ENCODE data around the gene GSE1. TPM values are rescaled to one million over a fixed set of nuclear protein-coding genes. Genes with fewer than 3 reads are reported as not detected.

GSE1 gene
- total and polyA plus RNA-seq, 5 donors from 2014 or later: 0.38 to 17.1 (median 0.55) TPM

DNA sequence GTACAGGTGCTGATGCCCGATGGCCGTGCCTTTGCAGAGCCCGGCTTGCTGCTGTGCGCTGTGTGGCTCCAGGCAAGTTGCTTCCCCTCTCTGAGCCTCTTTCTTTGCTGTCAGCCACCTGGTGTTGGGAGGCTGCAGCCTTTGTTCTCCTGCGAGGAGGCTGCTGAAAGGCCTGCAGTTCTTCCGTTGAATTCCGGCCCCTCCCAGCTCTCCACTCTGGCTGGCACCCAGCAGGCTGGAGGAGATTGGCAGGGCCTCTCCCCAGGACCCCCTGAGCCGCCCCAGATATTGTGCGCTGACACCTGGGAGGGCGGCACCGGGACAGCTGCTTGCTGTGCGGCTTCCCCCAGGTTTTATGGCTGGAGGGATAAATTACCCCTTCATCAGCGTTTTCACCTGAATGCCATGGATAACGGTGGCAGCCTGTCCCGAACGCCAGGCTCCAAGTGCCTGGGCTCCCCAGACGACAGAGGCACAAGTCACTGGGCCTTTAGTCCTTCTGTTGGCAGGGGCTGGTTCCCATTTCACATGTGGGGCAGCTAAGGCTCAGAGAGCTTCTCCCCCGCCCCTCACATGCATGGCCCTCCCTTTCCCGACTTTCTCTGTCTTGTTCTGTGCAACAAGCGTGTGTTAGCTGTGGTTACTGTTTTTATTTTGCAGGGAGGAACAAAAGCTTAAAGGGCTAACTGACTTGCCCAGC, 35.1 kb upstream of the GSE1 start:
- ATAC-seq (ENCODE audit: low read depth in 2 of 2) (no peak), DNase-seq (no peak)
- Histone ChIP-seq H3K27ac (ENCODE audit: insufficient read depth, low read length, poor library complexity, severe bottlenecking) (no peak overlapping the region), H3K9me3 (ENCODE audit: control insufficient read depth in 2 of 2, low read length in 2 of 2) (no peaks in the 10 kb centered on the region), H3K4me1 (ENCODE audit: control insufficient read depth, insufficient read depth, low read length, poor library complexity, severe bottlenecking) (no peaks in the 10 kb centered on the region), H3K36me3 (ENCODE audit: control insufficient read depth, insufficient read depth, low read length) (no peaks in the 10 kb centered on the region), H3K4me3 (ENCODE audit: low read depth, low read length) (no peak overlapping the region), H3K27me3 (ENCODE audit: control insufficient read depth, insufficient read depth, low read length) (no peaks in the 10 kb centered on the region)
- Mint-ChIP-seq H3K9me3 (peaks cover 0 to 2% (median 0%) of the 10 kb centered on the region in 7 donors), H3K36me3 (peaks cover 5% of the 10 kb centered on the region), H3K27me3 (no peaks in the 10 kb centered on the region), H3K27ac (no peak overlapping the region), H3K4me1 (peaks cover 0 to 7% (median 5%) of the 10 kb centered on the region in 4 donors), H3K4me3 (no peak overlapping the region)

DNA sequence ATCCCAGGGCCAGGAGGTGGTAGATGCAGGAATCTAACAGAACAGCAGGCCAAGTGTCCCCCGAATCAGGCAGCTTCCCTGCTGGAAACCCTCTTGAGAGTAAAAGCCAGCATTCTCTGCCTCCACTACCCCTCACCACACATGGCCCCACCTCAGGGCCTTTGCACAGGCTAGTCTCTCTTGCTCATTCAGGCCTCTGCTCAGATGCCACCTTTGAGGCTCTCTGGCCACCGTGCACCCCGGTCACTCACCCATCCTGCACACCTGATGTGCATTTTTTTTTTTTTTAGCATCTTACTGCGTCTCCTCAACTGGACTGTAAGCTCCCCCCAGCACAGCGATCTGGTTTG, 34.5 kb upstream of the GSE1 start:
- Histone ChIP-seq H3K4me3 (ENCODE audit: low read depth, low read length) (no peak overlapping the region), H3K27me3 (ENCODE audit: control insufficient read depth, insufficient read depth, low read length) (no peaks in the 10 kb centered on the region), H3K27ac (ENCODE audit: insufficient read depth, low read length, poor library complexity, severe bottlenecking) (no peak overlapping the region), H3K4me1 (ENCODE audit: control insufficient read depth, insufficient read depth, low read length, poor library complexity, severe bottlenecking) (no peaks in the 10 kb centered on the region), H3K36me3 (ENCODE audit: control insufficient read depth, insufficient read depth, low read length) (no peaks in the 10 kb centered on the region), H3K9me3 (ENCODE audit: control insufficient read depth in 2 of 2, low read length in 2 of 2) (no peaks in the 10 kb centered on the region)
- Mint-ChIP-seq H3K9me3 (peaks cover 0 to 2% (median 0%) of the 10 kb centered on the region in 7 donors), H3K27me3 (no peaks in the 10 kb centered on the region), H3K4me3 (no peak overlapping the region), H3K27ac (no peak overlapping the region), H3K4me1 (peaks cover 0 to 9% (median 5%) of the 10 kb centered on the region in 4 donors), H3K36me3 (peaks cover 5% of the 10 kb centered on the region)
- no peak for DNase-seq
- no peak for ATAC-seq (ENCODE audit: low read depth in 2 of 2)

DNA sequence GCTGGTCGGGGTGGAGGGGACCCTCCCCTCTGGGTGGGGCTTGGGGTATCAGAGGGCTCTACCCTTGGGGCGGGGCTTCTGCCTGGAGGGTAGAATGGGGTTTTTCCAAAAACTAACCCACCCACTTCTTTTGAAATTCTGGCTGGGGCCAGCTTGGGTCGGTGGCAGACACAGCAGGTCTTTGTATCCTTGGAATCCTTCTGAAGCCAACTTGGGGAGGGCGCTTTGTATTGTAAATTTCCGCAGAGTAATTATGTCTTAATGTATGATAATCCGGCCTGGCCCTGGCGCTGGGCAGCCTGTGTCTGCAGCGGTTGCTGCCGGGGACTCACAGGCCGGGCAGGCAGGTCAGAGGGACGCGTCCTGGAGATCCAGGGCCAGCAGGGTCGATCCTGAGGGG, 33.9 kb upstream of the GSE1 start:
- no peak overlapping the region for H3K4me3 Mint-ChIP-seq
- no peak for DNase-seq
- H3K4me1 ChIP-seq (ENCODE audit: control insufficient read depth, insufficient read depth, low read length, poor library complexity, severe bottlenecking): no peaks in the 10 kb centered on the region

DNA sequence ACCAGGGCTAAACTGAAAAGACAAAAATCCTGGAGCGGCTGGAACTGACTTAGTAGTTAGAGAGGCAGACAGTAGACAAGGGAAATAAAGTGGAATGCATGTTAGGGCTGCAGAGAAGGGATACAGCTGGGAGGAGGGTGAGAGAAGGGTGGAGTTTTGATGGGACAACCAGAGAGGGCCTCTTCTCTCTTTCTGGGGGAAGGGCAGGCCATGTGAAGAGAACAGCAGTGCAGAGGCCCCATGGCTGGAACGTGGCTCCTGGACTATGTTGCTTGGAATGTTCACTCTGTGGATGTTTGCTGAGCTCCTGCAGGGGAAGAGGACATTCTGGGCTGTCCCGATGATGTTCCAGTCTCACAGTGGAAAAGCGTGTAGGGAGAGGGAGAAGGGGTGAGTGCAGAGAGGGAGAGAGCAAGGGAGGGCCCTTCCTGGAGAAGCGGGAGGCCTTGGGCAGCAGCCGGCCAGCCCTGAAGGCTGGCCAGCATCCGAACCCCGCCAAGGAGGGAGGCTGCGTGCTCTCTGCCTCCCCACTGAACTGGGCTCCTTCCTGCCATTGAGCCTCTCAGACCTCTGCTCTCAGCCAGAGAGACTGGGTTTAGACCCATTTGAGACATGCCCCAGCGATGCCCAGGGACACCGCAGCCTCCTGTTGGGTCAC, 33.1 kb upstream of the GSE1 start:
- H3K4me3 Mint-ChIP-seq: no peak overlapping the region
- Histone ChIP-seq H3K9me3 (ENCODE audit: control insufficient read depth in 2 of 2, low read length in 2 of 2) (no peaks in the 10 kb centered on the region), H3K27ac (ENCODE audit: insufficient read depth, low read length, poor library complexity, severe bottlenecking) (no peak overlapping the region), H3K36me3 (ENCODE audit: control insufficient read depth, insufficient read depth, low read length) (no peaks in the 10 kb centered on the region), H3K4me3 (ENCODE audit: low read depth, low read length) (no peak overlapping the region), H3K27me3 (ENCODE audit: control insufficient read depth, insufficient read depth, low read length) (no peaks in the 10 kb centered on the region), H3K4me1 (ENCODE audit: control insufficient read depth, insufficient read depth, low read length, poor library complexity, severe bottlenecking) (no peaks in the 10 kb centered on the region)
- peaks cover 0 to 8% (median 7%) of the 10 kb centered on the region in 4 donors for H3K4me1 Mint-ChIP-seq
- no peaks in the 10 kb centered on the region for H3K27me3 Mint-ChIP-seq
- ATAC-seq (ENCODE audit: low read depth in 2 of 2) (no peak), DNase-seq (no peak)
- H3K27ac Mint-ChIP-seq: no peak overlapping the region
- peaks cover 0 to 2% (median 0%) of the 10 kb centered on the region in 7 donors for H3K9me3 Mint-ChIP-seq
- peaks cover 5% of the 10 kb centered on the region for H3K36me3 Mint-ChIP-seq

More for the DNA sequence above, 33.9 kb upstream of the GSE1 start:
- H3K27ac ChIP-seq (ENCODE audit: insufficient read depth, low read length, poor library complexity, severe bottlenecking): no peak overlapping the region
- peaks cover 0 to 9% (median 7%) of the 10 kb centered on the region in 4 donors for H3K4me1 Mint-ChIP-seq
- H3K9me3 ChIP-seq (ENCODE audit: control insufficient read depth in 2 of 2, low read length in 2 of 2): no peaks in the 10 kb centered on the region
- no peak for ATAC-seq (ENCODE audit: low read depth in 2 of 2)
- H3K4me3 ChIP-seq (ENCODE audit: low read depth, low read length): no peak overlapping the region
- H3K36me3 Mint-ChIP-seq: peaks cover 5% of the 10 kb centered on the region
- peaks cover 0 to 2% (median 0%) of the 10 kb centered on the region in 7 donors for H3K9me3 Mint-ChIP-seq
- no peaks in the 10 kb centered on the region for H3K27me3 ChIP-seq (ENCODE audit: control insufficient read depth, insufficient read depth, low read length)
- H3K27ac Mint-ChIP-seq: no peak overlapping the region
- no peaks in the 10 kb centered on the region for H3K36me3 ChIP-seq (ENCODE audit: control insufficient read depth, insufficient read depth, low read length)
- H3K27me3 Mint-ChIP-seq: no peaks in the 10 kb centered on the region

DNA sequence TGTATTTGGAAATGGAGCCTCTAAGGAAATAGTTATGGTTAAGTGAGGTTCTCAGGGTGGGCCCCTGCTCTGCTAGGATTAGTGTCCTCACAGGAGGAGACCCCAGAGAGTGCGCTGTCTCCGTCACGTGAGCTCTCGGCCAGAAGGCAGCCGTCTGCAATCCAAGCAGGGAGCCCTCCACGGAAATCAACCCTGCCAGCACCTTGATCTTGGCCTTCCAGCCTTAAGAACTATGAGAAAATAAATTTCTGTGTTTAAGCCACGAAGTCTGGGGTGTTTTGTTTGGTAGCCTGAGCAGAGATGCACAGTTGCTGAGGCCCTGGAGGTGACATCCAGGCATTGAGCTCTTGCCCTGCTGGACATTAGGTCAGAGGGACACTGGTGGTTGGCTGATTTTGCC, 32.4 kb upstream of the GSE1 start:
- no peak overlapping the region for H3K27ac Mint-ChIP-seq

DNA sequence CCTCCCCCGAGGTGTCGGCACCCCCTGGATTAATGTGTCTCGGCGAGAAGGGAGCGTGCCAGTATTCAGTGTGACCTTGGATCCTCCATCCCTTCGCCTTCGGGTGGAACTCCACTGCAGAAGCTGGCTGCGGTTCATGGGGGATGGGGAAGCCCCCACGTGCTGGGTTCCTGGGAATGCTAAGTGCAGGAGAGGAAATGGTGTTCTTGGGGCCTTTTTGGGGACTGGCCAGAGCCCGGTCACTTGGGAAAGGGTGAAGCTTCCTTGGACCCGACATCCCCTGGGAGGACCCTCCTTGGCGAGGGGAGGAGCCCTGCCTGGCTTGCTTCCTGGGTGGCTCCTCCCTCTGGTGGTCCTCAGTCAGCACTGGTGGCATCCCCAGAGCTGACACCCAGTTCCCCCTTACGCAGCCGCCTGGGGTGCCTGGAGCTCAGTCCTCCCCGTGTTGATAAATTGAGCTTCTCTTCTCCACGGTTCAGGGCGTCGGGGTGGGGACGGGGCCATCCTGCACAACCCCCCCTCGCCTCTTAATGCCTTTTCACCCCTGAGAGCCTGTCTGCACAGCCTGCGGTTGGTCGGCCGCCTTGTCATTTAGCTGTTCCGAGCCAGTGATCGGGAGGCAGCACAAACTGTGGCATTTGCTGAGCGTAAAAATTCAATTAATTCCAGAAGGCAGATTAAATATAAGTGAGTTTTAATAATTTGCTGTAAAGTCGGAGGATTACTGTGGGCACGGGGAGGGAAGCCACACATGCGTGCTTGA, 30.7 kb upstream of the GSE1 start:
- H3K9me3 ChIP-seq (ENCODE audit: control insufficient read depth in 2 of 2, low read length in 2 of 2): no peaks in the 10 kb centered on the region
- H3K4me3 Mint-ChIP-seq: no peak overlapping the region
- H3K36me3 Mint-ChIP-seq: peaks cover 5% of the 10 kb centered on the region
- ATAC-seq (ENCODE audit: low read depth in 2 of 2): no peak
- H3K4me3 ChIP-seq (ENCODE audit: low read depth, low read length): no peak overlapping the region
- H3K9me3 Mint-ChIP-seq: peaks cover 0 to 2% (median 0%) of the 10 kb centered on the region in 7 donors
- peaks cover 0 to 4% (median 2%) of the 10 kb centered on the region in 4 donors for H3K4me1 Mint-ChIP-seq
- no peaks in the 10 kb centered on the region for H3K27me3 ChIP-seq (ENCODE audit: control insufficient read depth, insufficient read depth, low read length)
- no peaks in the 10 kb centered on the region for H3K27me3 Mint-ChIP-seq
- H3K27ac Mint-ChIP-seq: no peak overlapping the region
- no peaks in the 10 kb centered on the region for H3K4me1 ChIP-seq (ENCODE audit: control insufficient read depth, insufficient read depth, low read length, poor library complexity, severe bottlenecking)
- no peak for DNase-seq
- no peak overlapping the region for H3K27ac ChIP-seq (ENCODE audit: insufficient read depth, low read length, poor library complexity, severe bottlenecking)
- H3K36me3 ChIP-seq (ENCODE audit: control insufficient read depth, insufficient read depth, low read length): no peaks in the 10 kb centered on the region

More for the DNA sequence above, 32.4 kb upstream of the GSE1 start:
- no peaks in the 10 kb centered on the region for H3K36me3 ChIP-seq (ENCODE audit: control insufficient read depth, insufficient read depth, low read length)
- H3K4me1 Mint-ChIP-seq: peaks cover 0 to 4% (median 3%) of the 10 kb centered on the region in 4 donors
- H3K4me3 ChIP-seq (ENCODE audit: low read depth, low read length): no peak overlapping the region
- H3K4me3 Mint-ChIP-seq: no peak overlapping the region
- no peaks in the 10 kb centered on the region for H3K27me3 ChIP-seq (ENCODE audit: control insufficient read depth, insufficient read depth, low read length)
- H3K36me3 Mint-ChIP-seq: peaks cover 5% of the 10 kb centered on the region
- ATAC-seq (ENCODE audit: low read depth in 2 of 2) (no peak), DNase-seq (no peak)
- H3K27ac ChIP-seq (ENCODE audit: insufficient read depth, low read length, poor library complexity, severe bottlenecking): no peak overlapping the region
- H3K9me3 Mint-ChIP-seq: peaks cover 0 to 2% (median 0%) of the 10 kb centered on the region in 7 donors
- no peaks in the 10 kb centered on the region for H3K27me3 Mint-ChIP-seq
- H3K4me1 ChIP-seq (ENCODE audit: control insufficient read depth, insufficient read depth, low read length, poor library complexity, severe bottlenecking): no peaks in the 10 kb centered on the region
- H3K9me3 ChIP-seq (ENCODE audit: control insufficient read depth in 2 of 2, low read length in 2 of 2): no peaks in the 10 kb centered on the region

DNA sequence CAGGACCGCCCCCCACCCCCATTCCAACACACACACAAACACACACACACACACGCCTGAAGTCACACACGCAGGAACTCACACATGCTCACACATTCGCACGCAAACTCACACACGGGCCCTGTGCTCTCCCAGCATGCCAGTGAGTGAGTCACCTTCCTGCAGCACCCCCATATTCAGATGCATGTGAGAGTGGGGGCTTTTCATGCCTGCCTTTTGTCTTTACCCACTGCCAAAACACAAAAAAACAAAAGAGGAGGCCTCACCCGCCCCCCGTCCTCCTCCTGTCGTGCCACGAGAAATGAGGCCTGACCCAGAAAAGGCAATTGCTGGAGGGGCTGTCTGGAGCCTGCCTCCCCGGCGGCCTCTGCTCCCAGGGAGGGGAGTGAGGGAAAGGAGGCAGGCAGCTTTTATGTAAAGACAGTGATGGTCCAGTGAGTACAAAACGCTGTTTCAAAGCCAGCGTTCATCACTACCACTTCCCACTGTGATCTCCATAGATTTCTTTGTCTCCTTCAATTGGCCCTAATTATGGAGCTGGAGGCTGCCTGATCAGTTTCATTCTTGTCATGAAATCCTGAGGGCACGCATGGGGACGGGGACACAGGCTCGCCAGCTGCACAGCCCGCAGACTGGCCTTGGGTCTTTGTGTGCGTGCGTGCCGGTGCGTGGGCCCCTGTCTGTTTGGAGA, 29.5 kb upstream of the GSE1 start:
- Histone ChIP-seq H3K27me3 (ENCODE audit: control insufficient read depth, insufficient read depth, low read length) (no peaks in the 10 kb centered on the region), H3K36me3 (ENCODE audit: control insufficient read depth, insufficient read depth, low read length) (no peaks in the 10 kb centered on the region), H3K4me1 (ENCODE audit: control insufficient read depth, insufficient read depth, low read length, poor library complexity, severe bottlenecking) (no peaks in the 10 kb centered on the region), H3K9me3 (ENCODE audit: control insufficient read depth in 2 of 2, low read length in 2 of 2) (no peaks in the 10 kb centered on the region), H3K27ac (ENCODE audit: insufficient read depth, low read length, poor library complexity, severe bottlenecking) (no peak overlapping the region), H3K4me3 (ENCODE audit: low read depth, low read length) (no peak overlapping the region)
- Mint-ChIP-seq H3K27me3 (no peaks in the 10 kb centered on the region), H3K36me3 (peaks cover 5% of the 10 kb centered on the region), H3K27ac (no peak overlapping the region), H3K4me1 (peaks cover 0 to 4% (median 2%) of the 10 kb centered on the region in 4 donors), H3K4me3 (no peak overlapping the region), H3K9me3 (peaks cover 0 to 2% (median 0%) of the 10 kb centered on the region in 7 donors)
- ATAC-seq (ENCODE audit: low read depth in 2 of 2) (no peak), DNase-seq (no peak)

Data from CD4-positive, CD25-positive, alpha-beta regulatory T cell (primary cell).